NB4 (cell line): ENCODE results near the gene PNMT.

Experiments
- DNase-seq: peaks from one replicate; pipeline ENCODE4 v3.0.0; 2010; ENCODE audit warnings: low read depth
- H3K4me3 ChIP-seq: one replicate; pipeline ENCODE4 v1.5.1; 2011; ENCODE audit warnings: mild to moderate bottlenecking, low read depth, low read length, moderate library complexity
- MYC ChIP-seq: IDR thresholded peaks from 2 replicates; pipeline ENCODE4 v1.6.1; 2011; ENCODE audit warnings: low read depth, low read length
- POLR2A ChIP-seq: IDR thresholded peaks from 2 replicates; pipeline ENCODE4 v1.6.1; 2011; ENCODE audit warnings: mild to moderate bottlenecking; ENCODE audit not compliant: insufficient read length; ENCODE audit errors: extremely low read depth
- TF ChIP-seq, protein P1 (sequence below): IDR thresholded peaks from 2 replicates; pipeline ENCODE4 v1.6.1; 2011; ENCODE audit warnings: low read depth, low read length
- TF ChIP-seq, protein P2 (sequence below): IDR thresholded peaks from one replicate; pipeline ENCODE4 v1.5.1; 2012; ENCODE audit warnings: low read depth, low read length

The PNMT gene

GRCh38 chr17:39677072-39677471 is 8.8 kb downstream of the PNMT start:
- TF ChIP-seq POLR2A, result no peak
- TF ChIP-seq, protein P1, sequence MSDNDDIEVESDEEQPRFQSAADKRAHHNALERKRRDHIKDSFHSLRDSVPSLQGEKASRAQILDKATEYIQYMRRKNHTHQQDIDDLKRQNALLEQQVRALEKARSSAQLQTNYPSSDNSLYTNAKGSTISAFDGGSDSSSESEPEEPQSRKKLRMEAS, result no peak
- no peak for TF ChIP-seq MYC
- TF ChIP-seq, protein P2, sequence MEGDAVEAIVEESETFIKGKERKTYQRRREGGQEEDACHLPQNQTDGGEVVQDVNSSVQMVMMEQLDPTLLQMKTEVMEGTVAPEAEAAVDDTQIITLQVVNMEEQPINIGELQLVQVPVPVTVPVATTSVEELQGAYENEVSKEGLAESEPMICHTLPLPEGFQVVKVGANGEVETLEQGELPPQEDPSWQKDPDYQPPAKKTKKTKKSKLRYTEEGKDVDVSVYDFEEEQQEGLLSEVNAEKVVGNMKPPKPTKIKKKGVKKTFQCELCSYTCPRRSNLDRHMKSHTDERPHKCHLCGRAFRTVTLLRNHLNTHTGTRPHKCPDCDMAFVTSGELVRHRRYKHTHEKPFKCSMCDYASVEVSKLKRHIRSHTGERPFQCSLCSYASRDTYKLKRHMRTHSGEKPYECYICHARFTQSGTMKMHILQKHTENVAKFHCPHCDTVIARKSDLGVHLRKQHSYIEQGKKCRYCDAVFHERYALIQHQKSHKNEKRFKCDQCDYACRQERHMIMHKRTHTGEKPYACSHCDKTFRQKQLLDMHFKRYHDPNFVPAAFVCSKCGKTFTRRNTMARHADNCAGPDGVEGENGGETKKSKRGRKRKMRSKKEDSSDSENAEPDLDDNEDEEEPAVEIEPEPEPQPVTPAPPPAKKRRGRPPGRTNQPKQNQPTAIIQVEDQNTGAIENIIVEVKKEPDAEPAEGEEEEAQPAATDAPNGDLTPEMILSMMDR, result no peak
- no peak for DNase-seq
- H3K4me3 ChIP-seq, result no peak overlapping the region

DNA sequence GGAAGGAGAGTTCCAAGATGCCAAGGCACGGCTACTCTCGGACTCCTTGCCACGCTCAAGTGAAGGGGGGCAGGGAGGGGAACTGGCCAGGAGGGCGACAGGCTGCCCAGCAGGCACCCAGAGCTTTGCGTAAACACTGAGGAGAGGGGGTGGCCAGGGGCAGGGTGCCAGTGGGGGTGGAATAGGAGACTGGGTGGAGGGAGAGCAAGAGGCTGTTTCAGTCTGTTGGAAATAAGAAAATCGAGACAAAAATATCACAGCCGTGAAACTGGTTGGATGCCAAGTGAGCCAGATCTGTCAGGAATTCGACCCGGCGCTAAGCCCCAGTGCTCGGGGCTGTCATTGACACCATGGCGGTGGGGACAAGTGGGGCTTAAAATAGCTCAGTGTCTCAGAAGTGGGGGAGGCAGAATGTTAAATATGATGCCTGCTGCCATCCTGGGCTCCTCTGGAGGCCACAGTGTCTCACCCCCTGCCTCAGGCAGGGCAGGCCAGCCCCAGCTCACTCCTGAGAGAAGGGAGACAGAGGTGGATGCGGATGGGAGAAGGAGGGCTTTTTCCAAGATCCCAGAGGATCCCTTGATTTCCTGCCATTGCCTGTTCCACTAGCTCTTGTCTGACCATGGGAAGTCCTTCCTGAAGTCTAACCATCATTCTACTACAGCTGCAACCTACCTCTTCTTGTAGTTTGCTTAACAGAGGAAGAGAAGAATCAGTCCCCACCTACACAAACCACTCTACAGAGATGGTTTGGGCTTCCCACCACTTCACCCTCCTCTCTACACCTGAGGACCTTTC is 9.5 kb downstream of the PNMT start:
- TF ChIP-seq, protein P2, result no peak
- TF ChIP-seq, protein P1, result no peak
- TF ChIP-seq POLR2A (no peak), MYC (no peak)
- DNase-seq, result no peak
- no peak overlapping the region for H3K4me3 ChIP-seq

- no peak for DNase-seq
- no peak overlapping the region for H3K4me3 ChIP-seq
- TF ChIP-seq MYC, result no peak
- TF ChIP-seq, protein P1, result no peak
- no peak for TF ChIP-seq POLR2A
- TF ChIP-seq, protein P2, result no peak
These were observed 10.3 kb downstream of the PNMT start for GRCh38 chr17:39678340-39679116.

DNA sequence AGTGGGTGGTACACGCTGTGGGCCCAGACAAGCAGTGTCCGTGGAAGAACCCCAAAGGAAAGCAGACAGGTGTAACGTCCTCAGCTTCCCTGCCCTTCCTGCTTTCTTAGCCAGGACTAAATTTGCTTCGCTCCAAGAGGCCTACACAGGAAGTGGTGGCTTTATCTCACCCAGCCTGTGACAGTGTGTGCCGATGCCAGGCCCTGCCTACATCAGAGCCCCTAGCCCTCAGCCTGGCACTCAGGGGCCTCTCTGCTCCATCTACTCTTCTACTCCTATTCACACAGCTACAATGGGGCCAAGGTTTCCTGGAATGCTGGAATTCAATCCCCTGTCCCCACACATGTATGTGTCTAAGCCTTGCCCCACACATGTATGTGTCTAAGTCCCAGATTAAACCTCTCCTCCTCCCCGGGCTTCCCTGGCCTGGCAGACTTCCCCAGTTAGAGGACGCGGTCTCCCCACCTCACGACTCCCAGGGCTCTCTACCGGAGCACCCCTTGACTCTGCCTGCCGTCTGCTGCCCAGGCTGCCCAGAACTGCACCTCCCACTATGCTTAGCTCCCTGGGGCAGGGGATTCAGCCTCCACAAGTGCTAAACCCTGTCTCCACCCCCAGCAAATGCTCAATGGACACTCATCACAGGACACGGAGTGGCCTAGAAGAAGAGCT is 11.4 kb downstream of the PNMT start:
- peak; percentile 65 for DNase-seq
- H3K4me3 ChIP-seq, result no peak overlapping the region
- no peak for TF ChIP-seq POLR2A
- TF ChIP-seq, protein P1, result no peak
- TF ChIP-seq, protein P2, result no peak
- TF ChIP-seq MYC, result no peak

DNA sequence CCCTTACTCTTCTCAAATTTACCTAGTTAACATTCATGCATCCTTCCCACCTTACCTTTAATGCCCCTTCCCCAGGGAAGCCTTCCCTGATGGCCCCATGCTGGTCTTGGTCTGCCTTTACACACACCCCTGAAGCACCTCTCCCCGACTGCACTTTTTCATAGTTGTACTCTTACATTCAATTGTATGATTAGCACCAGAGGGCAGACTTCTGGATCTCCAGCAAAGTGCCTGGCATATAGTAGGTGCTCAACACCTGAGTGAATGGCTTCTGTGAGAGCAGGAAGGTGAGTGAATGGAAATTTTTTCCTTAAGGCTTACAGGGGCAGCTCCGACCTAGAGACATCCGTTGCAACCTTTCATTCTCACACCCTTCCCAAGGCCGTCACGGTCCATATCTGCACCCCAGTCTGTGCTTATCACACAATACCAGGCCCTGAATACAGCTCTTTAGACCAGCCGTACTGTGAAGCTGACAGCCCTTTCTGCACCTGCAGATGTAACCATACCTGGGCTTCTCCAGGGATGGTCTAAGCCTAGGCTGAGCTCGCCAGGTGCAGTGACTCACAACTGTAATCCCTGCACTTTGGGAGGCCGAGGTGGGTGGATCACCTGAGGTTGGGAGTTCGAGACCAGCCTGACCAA is 15.2 kb downstream of the PNMT start:
- DNase-seq, result no peak
- TF ChIP-seq MYC (no peak), POLR2A (no peak)
- TF ChIP-seq, protein P2, result no peak
- TF ChIP-seq, protein P1, result no peak
- H3K4me3 ChIP-seq, result no peak overlapping the region
